Measurements from ENCODE around the gene MRPL4. TPM values are rescaled to one million over a fixed set of nuclear protein-coding genes. Genes with fewer than 3 reads are reported as not detected.

Gene MRPL4
- total and polyA plus RNA-seq, 2 experiments from 2014 or later: 78.5 to 129 TPM

DNA sequence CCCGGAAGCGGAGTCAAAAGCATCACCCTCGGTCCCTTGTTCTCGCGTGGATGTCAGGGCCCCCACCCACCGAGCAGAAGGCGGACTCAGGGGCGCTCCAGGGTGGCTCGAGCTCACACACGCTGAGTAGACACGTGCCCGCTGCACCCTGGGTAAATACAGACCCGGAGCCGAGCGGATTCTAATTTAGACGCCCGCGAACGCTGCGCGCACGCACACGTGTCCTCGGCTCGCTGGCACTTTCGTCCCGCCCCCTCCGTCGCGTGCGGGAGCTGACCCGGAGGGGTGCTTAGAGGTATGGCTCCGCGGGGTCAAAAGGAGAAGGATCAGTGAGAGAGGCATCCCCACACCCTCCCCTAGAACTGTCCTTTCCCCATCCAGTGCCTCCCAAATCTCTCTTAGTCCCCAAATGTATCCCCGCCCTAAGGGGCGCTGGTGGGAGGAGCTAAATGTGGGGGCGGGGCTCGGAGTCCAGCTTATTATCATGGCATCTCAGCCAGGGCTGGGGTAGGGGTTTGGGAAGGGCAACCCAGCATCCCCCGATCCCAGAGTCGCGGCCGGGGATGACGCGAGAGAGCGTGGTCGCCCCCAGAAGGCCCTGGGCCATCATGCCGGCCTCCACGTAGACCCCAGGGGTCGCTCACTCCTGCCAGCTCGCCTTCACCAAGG is 37.3 kb downstream of the MRPL4 start:
- peak overlapping the region; percentile 50 for H3K4me3 ChIP-seq
- no peaks in the 10 kb centered on the region for H3K36me3 ChIP-seq
- no peak for TF ChIP-seq CTCF (IDR thresholded peaks at IDR 0.05; ENCODE audit: low read depth, low read length)
- no peak overlapping the region for H3K27ac ChIP-seq
- DNase-seq (ENCODE audit: low read depth in 1 of 2, low spot score in 1 of 2): peak; percentile 58 to 77
- no peaks in the 10 kb centered on the region for H3K9me3 ChIP-seq (ENCODE audit: low read depth)
- H3K27me3 ChIP-seq: peaks cover 73% of the 10 kb centered on the region
- no peaks in the 10 kb centered on the region for H3K4me1 ChIP-seq (ENCODE audit: low read depth)

- H3K4me3 ChIP-seq: peak within 1 kb of the TSS; percentile 50
- H3K9me3 ChIP-seq (ENCODE audit: low read depth): no peaks in the 10 kb centered on the region
- peak; percentile 46 to 61 for DNase-seq (ENCODE audit: low read depth in 1 of 2, low spot score in 1 of 2)
- TF ChIP-seq CTCF (IDR thresholded peaks at IDR 0.05; ENCODE audit: low read depth, low read length): no peak
- no peaks in the 10 kb centered on the region for H3K4me1 ChIP-seq (ENCODE audit: low read depth)
- peaks cover 79% of the 10 kb centered on the region for H3K27me3 ChIP-seq
- H3K27ac ChIP-seq: no peak within 1 kb of the TSS
- no peaks in the 10 kb centered on the region for H3K36me3 ChIP-seq
Observed at GRCh38 chr19:10289836-10290356, 37.9 kb downstream of the MRPL4 start, which contains the start of gene ICAM5. TSS of gene ICAM5 (plus strand) at chr19:10289952. CDS start at chr19:10290044, 92 bp downstream.

- H3K36me3 ChIP-seq: no peaks in the 10 kb centered on the region
- no peaks in the 10 kb centered on the region for H3K4me1 ChIP-seq (ENCODE audit: low read depth)
- peaks cover 84% of the 10 kb centered on the region for H3K27me3 ChIP-seq
- H3K4me3 ChIP-seq: peak overlapping the region; percentile 50
- no peaks in the 10 kb centered on the region for H3K9me3 ChIP-seq (ENCODE audit: low read depth)
- DNase-seq (ENCODE audit: low read depth in 1 of 2, low spot score in 1 of 2): peak in 1 of 2 donors; percentile 32
- H3K27ac ChIP-seq: no peak overlapping the region
- TF ChIP-seq CTCF (IDR thresholded peaks at IDR 0.05; ENCODE audit: low read depth, low read length): no peak
Observed at GRCh38 chr19:10290357-10290875, 38.4 kb downstream of the MRPL4 start.

DNA sequence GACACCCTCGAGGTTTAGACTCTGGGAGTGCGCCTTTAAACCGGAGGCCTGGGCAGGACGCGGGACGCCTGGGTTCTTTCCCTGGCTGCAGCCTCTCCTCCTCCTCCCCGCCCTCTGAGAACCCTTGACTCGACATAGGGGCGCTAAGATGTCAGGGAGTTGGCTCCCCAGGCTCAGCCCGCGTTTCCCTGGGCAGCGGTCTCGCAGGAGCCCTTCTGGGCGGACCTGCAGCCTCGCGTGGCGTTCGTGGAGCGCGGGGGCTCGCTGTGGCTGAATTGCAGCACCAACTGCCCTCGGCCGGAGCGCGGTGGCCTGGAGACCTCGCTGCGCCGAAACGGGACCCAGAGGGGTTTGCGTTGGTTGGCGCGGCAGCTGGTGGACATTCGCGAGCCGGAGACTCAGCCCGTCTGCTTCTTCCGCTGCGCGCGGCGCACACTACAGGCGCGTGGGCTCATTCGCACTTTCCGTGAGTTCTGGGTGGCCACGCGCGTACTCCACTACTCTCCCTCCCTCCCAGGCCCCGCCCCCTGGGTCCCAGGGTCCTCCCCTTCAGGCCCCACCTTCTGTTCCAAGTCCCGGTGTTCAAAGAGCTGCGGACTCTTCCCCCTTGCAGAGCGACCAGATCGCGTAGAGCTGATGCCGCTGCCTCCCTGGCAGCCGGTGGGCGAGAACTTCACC is 39.0 kb downstream of the MRPL4 start:
- no peak overlapping the region for H3K27ac ChIP-seq
- H3K27me3 ChIP-seq: peaks cover 90% of the 10 kb centered on the region
- no peak for TF ChIP-seq CTCF (IDR thresholded peaks at IDR 0.05; ENCODE audit: low read depth, low read length)
- no peaks in the 10 kb centered on the region for H3K9me3 ChIP-seq (ENCODE audit: low read depth)
- no peaks in the 10 kb centered on the region for H3K4me1 ChIP-seq (ENCODE audit: low read depth)
- H3K36me3 ChIP-seq: no peaks in the 10 kb centered on the region
- peak overlapping the region; percentile 50 for H3K4me3 ChIP-seq
- peak; percentile 54 to 61 for DNase-seq (ENCODE audit: low read depth in 1 of 2, low spot score in 1 of 2)

DNA sequence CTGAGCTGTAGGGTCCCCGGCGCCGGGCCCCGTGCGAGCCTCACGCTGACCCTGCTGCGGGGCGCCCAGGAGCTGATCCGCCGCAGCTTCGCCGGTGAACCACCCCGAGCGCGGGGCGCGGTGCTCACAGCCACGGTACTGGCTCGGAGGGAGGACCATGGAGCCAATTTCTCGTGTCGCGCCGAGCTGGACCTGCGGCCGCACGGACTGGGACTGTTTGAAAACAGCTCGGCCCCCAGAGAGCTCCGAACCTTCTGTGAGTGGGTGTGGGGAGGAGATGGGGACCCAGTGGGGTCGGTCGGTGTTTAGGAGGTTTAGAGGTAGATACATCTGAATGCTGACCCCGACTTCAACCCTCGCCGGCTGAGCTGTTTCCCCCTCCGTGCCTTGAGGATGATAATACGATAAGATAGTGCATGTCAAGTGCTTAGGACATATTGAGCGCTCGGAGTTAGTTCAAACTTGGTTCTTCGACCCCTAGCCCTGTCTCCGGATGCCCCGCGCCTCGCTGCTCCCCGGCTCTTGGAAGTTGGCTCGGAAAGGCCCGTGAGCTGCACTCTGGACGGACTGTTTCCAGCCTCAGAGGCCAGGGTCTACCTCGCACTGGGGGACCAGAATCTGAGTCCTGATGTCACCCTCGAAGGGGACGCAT is 39.7 kb downstream of the MRPL4 start:
- Histone ChIP-seq H3K27me3 (peaks cover 96% of the 10 kb centered on the region), H3K9me3 (ENCODE audit: low read depth) (no peaks in the 10 kb centered on the region), H3K36me3 (no peaks in the 10 kb centered on the region), H3K4me1 (ENCODE audit: low read depth) (no peaks in the 10 kb centered on the region), H3K4me3 (peak overlapping the region; percentile 50), H3K27ac (no peak overlapping the region)
- DNase-seq (ENCODE audit: low read depth in 1 of 2, low spot score in 1 of 2): no peak
- TF ChIP-seq CTCF (IDR thresholded peaks at IDR 0.05; ENCODE audit: low read depth, low read length): no peak
